GM23338 (cell line): ENCODE results near the gene TMA7. TPM values are rescaled to one million over a fixed set of nuclear protein-coding genes. Genes with fewer than 3 reads are reported as not detected.

ENCODE experiments used
- ATAC-seq: fragments of 200-7000 bp; cut with Tn5 transposase; 3 replicates; pipeline ENCODE4 v1.9.1; 2020
- DNase-seq: peaks from one replicate; pipeline ENCODE4 v3.0.0-alpha.2; 2015; ENCODE audit warnings: low spot score
- H2AFZ ChIP-seq: fragments of 200-600 bp; sonication (generic); 2 replicates; pipeline ENCODE4 v1.8.0; 2016; ENCODE audit warnings: antibody characterized with exemption, mild to moderate bottlenecking, moderate library complexity
- H3F3A ChIP-seq: fragments of 200-600 bp; sonication (generic); replicated peaks from 2 replicates; pipeline ENCODE4 v1.8.0; 2017; ENCODE audit warnings: antibody characterized with exemption, mixed run types, low read depth
- H3K27ac ChIP-seq: fragments of 200-600 bp; sonication (generic); 2 replicates; pipeline ENCODE4 v1.6.1; 2016; ENCODE audit warnings: low read depth
- H3K27me3 ChIP-seq: fragments of 200-600 bp; sonication (generic); 2 replicates; pipeline ENCODE4 v1.8.0; 2016; ENCODE audit warnings: mild to moderate bottlenecking, mixed run types, moderate library complexity; ENCODE audit not compliant: insufficient read depth
- H3K36me3 ChIP-seq: fragments of 200-600 bp; sonication (generic); 2 replicates; pipeline ENCODE4 v1.8.0; 2016; ENCODE audit warnings: mild to moderate bottlenecking; ENCODE audit not compliant: insufficient read depth
- H3K4me1 ChIP-seq: fragments of 200-600 bp; sonication (generic); 2 replicates; pipeline ENCODE4 v1.8.0; 2016; ENCODE audit warnings: mild to moderate bottlenecking, moderate library complexity; ENCODE audit not compliant: insufficient read depth
- H3K4me2 ChIP-seq: fragments of 200-600 bp; sonication (generic); 2 replicates; pipeline ENCODE4 v1.7.1; 2017; ENCODE audit warnings: mixed run types
- H3K4me3 ChIP-seq: fragments of 200-600 bp; sonication (generic); 2 replicates; pipeline ENCODE4 v1.6.1; 2016; ENCODE audit warnings: mixed run types
- H3K79me2 ChIP-seq: fragments of 200-600 bp; sonication (generic); replicated peaks from 2 replicates; pipeline ENCODE4 v1.8.0; 2017; ENCODE audit warnings: mild to moderate bottlenecking; ENCODE audit not compliant: insufficient read depth
- H3K9me2 ChIP-seq: fragments of 200-600 bp; sonication (generic); 2 replicates; pipeline ENCODE4 v1.8.0; 2017; ENCODE audit not compliant: insufficient read depth
- H4K20me1 ChIP-seq: fragments of 200-600 bp; sonication (generic); replicated peaks from 2 replicates; pipeline ENCODE4 v1.8.0; 2017; ENCODE audit warnings: mild to moderate bottlenecking; ENCODE audit not compliant: insufficient read depth
- H3K27ac Mint-ChIP-seq: 2 replicates; pipeline ENCODE4 v1.8.0; 2020; ENCODE audit warnings: inconsistent platforms, mild to moderate bottlenecking, moderate library complexity, mixed read lengths
- H3K27me3 Mint-ChIP-seq: 3 replicates; pipeline ENCODE4 v1.8.0; 2022; ENCODE audit warnings: low read depth, mild to moderate bottlenecking, moderate library complexity, mixed read lengths, inconsistent platforms; ENCODE audit not compliant: insufficient read depth, poor library complexity
- H3K36me3 Mint-ChIP-seq: 3 replicates; pipeline ENCODE4 v1.8.0; 2021; ENCODE audit warnings: low read depth, mild to moderate bottlenecking, inconsistent platforms, moderate library complexity, mixed read lengths
- H3K4me1 Mint-ChIP-seq: 3 replicates; pipeline ENCODE4 v1.8.0; 2020; ENCODE audit warnings: mild to moderate bottlenecking, inconsistent platforms, mixed read lengths
- H3K4me3 Mint-ChIP-seq: 3 replicates; pipeline ENCODE4 v1.8.0; 2021; ENCODE audit warnings: moderate library complexity, mild to moderate bottlenecking, inconsistent platforms, mixed read lengths
- H3K9me3 Mint-ChIP-seq: 3 replicates; pipeline ENCODE4 v1.8.0; 2020; ENCODE audit warnings: moderate library complexity, mild to moderate bottlenecking, inconsistent platforms, mixed read lengths
- CREB1 ChIP-seq: fragments of 250-450 bp; sonication (Bioruptor Pico); IDR thresholded peaks from 2 replicates; pipeline ENCODE4 v1.5.0; 2020; ENCODE audit warnings: low read depth, mild to moderate bottlenecking, moderate library complexity
- EZH2 ChIP-seq: fragments of 200-600 bp; sonication (generic); IDR thresholded peaks from one replicate; pipeline ENCODE4 v1.8.0; 2017; ENCODE audit warnings: antibody characterized with exemption, mild to moderate bottlenecking, low read depth; ENCODE audit not compliant: unreplicated experiment
- EZH2phosphoT487 ChIP-seq: fragments of 200-600 bp; sonication (generic); IDR thresholded peaks from one replicate; pipeline ENCODE4 v1.8.1; 2018; ENCODE audit warnings: antibody characterized with exemption; ENCODE audit not compliant: unreplicated experiment
- JUNB ChIP-seq: IDR thresholded peaks from one replicate; pipeline ENCODE4 v1.6.1; 2016; ENCODE audit warnings: antibody characterized with exemption; ENCODE audit not compliant: unreplicated experiment
- NANOG ChIP-seq: IDR thresholded peaks from 2 replicates; pipeline ENCODE4 v1.6.1; 2016; ENCODE audit warnings: antibody characterized with exemption, borderline replicate concordance
- POLR2AphosphoS5 ChIP-seq: IDR thresholded peaks from 2 replicates; pipeline ENCODE4 v1.6.1; 2016; ENCODE audit warnings: antibody characterized with exemption, low read depth
- STAT1 ChIP-seq: IDR thresholded peaks from one replicate; pipeline ENCODE4 v1.6.1; 2016; ENCODE audit warnings: antibody characterized with exemption; ENCODE audit not compliant: unreplicated experiment
- ZNF114 ChIP-seq: fragments of 250-450 bp; sonication (Bioruptor Pico); IDR thresholded peaks from 2 replicates; pipeline ENCODE4 v1.5.0; 2020; ENCODE audit warnings: mild to moderate bottlenecking, moderate library complexity
- ZNF331 ChIP-seq: fragments of 250-450 bp; sonication (Bioruptor Pico); IDR thresholded peaks from 2 replicates; pipeline ENCODE4 v1.5.0; 2020; ENCODE audit warnings: low read depth, mild to moderate bottlenecking, moderate library complexity
- ZNF462 ChIP-seq: fragments of 250-450 bp; sonication (Bioruptor Pico); IDR thresholded peaks from 2 replicates; pipeline ENCODE4 v1.5.0; 2020; ENCODE audit warnings: mild to moderate bottlenecking, moderate library complexity
- polyA plus RNA-seq: library from polyadenylated mRNA; unstranded; fragments of >200 nt; fragmentation: Nextera tagmentation; extraction: Ambion mirVana; gene quantifications from 2 replicates; pipeline ENCODE4 v1.2.1, GENCODE V29; 2016
- total RNA-seq: library from RNA; depleted of rRNA; stranded (reverse); fragments of >200 nt; shearing (Covaris generic); gene quantifications from 2 replicates; pipeline ENCODE4 v1.2.3, GENCODE V29; 2014
- TF ChIP-seq, protein P1 (sequence below): IDR thresholded peaks from 2 replicates; pipeline ENCODE4 v1.6.1; 2016; ENCODE audit warnings: antibody characterized with exemption
- TF ChIP-seq, protein P2 (sequence below), 2 experiments: fragments of 200-600 bp in 1 of 2; sonication (generic) in 1 of 2; conservative IDR thresholded peaks; 2 replicates each; pipeline versions ENCODE4 v1.5.1 to v1.6.1; 2016 to 2017; ENCODE audit warnings: antibody characterized with exemption in 2 of 2, low read depth in 2 of 2, mild to moderate bottlenecking in 2 of 2, moderate library complexity in 1 of 2
- TF ChIP-seq, protein P3 (sequence below): IDR thresholded peaks from one replicate; pipeline ENCODE4 v1.6.1; 2018; ENCODE audit warnings: antibody characterized with exemption; ENCODE audit not compliant: unreplicated experiment

TMA7 gene
- total and polyA plus RNA-seq, 2 experiments from 2014 or later: 419 to 2,089 TPM

- H4K20me1 ChIP-seq: no peaks in the 10 kb centered on the region; the same call in 1 of the 2 replicates
- Mint-ChIP-seq H3K27me3 (peaks cover 10% of the 10 kb centered on the region), H3K9me3 (no peaks in the 10 kb centered on the region), H3K4me1 (no peaks in the 10 kb centered on the region), H3K27ac (peak overlapping the region; percentile 74; the same call in 1 of the 2 replicates), H3K4me3 (no peak overlapping the region), H3K36me3 (peaks cover 92% of the 10 kb centered on the region)
- H3F3A ChIP-seq: no peaks in the 10 kb centered on the region
- no peak for ATAC-seq
- H3K27ac ChIP-seq: no peak overlapping the region
- DNase-seq: no peak
- H2AFZ ChIP-seq: no peak overlapping the region
- H3K27me3 ChIP-seq: no peaks in the 10 kb centered on the region
- TF ChIP-seq, protein P1, sequence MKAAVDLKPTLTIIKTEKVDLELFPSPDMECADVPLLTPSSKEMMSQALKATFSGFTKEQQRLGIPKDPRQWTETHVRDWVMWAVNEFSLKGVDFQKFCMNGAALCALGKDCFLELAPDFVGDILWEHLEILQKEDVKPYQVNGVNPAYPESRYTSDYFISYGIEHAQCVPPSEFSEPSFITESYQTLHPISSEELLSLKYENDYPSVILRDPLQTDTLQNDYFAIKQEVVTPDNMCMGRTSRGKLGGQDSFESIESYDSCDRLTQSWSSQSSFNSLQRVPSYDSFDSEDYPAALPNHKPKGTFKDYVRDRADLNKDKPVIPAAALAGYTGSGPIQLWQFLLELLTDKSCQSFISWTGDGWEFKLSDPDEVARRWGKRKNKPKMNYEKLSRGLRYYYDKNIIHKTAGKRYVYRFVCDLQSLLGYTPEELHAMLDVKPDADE: no peak
- TF ChIP-seq ZNF462 (CRISPR knock-in tag) (no peak), EZH2phosphoT487 (no peak), ZNF114 (no peak), NANOG (no peak), CREB1 (no peak), STAT1 (no peak), JUNB (no peak), POLR2AphosphoS5 (no peak), EZH2 (no peak), ZNF331 (CRISPR knock-in tag) (no peak)
- TF ChIP-seq, protein P2, sequence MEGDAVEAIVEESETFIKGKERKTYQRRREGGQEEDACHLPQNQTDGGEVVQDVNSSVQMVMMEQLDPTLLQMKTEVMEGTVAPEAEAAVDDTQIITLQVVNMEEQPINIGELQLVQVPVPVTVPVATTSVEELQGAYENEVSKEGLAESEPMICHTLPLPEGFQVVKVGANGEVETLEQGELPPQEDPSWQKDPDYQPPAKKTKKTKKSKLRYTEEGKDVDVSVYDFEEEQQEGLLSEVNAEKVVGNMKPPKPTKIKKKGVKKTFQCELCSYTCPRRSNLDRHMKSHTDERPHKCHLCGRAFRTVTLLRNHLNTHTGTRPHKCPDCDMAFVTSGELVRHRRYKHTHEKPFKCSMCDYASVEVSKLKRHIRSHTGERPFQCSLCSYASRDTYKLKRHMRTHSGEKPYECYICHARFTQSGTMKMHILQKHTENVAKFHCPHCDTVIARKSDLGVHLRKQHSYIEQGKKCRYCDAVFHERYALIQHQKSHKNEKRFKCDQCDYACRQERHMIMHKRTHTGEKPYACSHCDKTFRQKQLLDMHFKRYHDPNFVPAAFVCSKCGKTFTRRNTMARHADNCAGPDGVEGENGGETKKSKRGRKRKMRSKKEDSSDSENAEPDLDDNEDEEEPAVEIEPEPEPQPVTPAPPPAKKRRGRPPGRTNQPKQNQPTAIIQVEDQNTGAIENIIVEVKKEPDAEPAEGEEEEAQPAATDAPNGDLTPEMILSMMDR (conservative IDR thresholded peaks at IDR 0.05; ENCODE audit: low read depth in 2 of 2): no peak
- TF ChIP-seq, protein P3, sequence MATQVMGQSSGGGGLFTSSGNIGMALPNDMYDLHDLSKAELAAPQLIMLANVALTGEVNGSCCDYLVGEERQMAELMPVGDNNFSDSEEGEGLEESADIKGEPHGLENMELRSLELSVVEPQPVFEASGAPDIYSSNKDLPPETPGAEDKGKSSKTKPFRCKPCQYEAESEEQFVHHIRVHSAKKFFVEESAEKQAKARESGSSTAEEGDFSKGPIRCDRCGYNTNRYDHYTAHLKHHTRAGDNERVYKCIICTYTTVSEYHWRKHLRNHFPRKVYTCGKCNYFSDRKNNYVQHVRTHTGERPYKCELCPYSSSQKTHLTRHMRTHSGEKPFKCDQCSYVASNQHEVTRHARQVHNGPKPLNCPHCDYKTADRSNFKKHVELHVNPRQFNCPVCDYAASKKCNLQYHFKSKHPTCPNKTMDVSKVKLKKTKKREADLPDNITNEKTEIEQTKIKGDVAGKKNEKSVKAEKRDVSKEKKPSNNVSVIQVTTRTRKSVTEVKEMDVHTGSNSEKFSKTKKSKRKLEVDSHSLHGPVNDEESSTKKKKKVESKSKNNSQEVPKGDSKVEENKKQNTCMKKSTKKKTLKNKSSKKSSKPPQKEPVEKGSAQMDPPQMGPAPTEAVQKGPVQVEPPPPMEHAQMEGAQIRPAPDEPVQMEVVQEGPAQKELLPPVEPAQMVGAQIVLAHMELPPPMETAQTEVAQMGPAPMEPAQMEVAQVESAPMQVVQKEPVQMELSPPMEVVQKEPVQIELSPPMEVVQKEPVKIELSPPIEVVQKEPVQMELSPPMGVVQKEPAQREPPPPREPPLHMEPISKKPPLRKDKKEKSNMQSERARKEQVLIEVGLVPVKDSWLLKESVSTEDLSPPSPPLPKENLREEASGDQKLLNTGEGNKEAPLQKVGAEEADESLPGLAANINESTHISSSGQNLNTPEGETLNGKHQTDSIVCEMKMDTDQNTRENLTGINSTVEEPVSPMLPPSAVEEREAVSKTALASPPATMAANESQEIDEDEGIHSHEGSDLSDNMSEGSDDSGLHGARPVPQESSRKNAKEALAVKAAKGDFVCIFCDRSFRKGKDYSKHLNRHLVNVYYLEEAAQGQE: no peak
- H3K4me1 ChIP-seq: no peaks in the 10 kb centered on the region
- no peaks in the 10 kb centered on the region for H3K79me2 ChIP-seq
- H3K36me3 ChIP-seq: peaks cover 16% of the 10 kb centered on the region
- no peak overlapping the region for H3K4me3 ChIP-seq
- H3K9me2 ChIP-seq: no peaks in the 10 kb centered on the region
- no peak overlapping the region for H3K4me2 ChIP-seq
These were observed 32.4 kb upstream of the TMA7 start for GRCh38 chr3:48407542-48408099.
